Trophoblast cell (in vitro differentiated cells and primary cell): ENCODE measurements around the gene CBX4.

Source experiments
- DNase-seq, 2 donors: peaks; one replicate each; pipeline ENCODE4 v3.0.0-alpha.2; 2016
- H2AFZ ChIP-seq: 2 replicates; pipeline ENCODE4 v1.6.1; 2013; ENCODE audit warnings: low read length, moderate library complexity, mild to moderate bottlenecking; ENCODE audit not compliant: insufficient read depth, poor library complexity
- H2AK5ac ChIP-seq: 2 replicates; pipeline ENCODE4 v1.6.1; 2013; ENCODE audit warnings: mild to moderate bottlenecking, low read length
- H2BK120ac ChIP-seq: 2 replicates; pipeline ENCODE4 v1.6.1; 2013; ENCODE audit warnings: low read length, mild to moderate bottlenecking, moderate library complexity; ENCODE audit not compliant: insufficient read depth, poor library complexity
- H2BK12ac ChIP-seq: 2 replicates; pipeline ENCODE4 v1.6.1; 2013; ENCODE audit warnings: mild to moderate bottlenecking, low read length, moderate library complexity
- H2BK5ac ChIP-seq: 2 replicates; pipeline ENCODE4 v1.6.1; 2013; ENCODE audit warnings: low read length, low read depth, moderate library complexity, mild to moderate bottlenecking; ENCODE audit not compliant: poor library complexity
- H3K14ac ChIP-seq: 2 replicates; pipeline ENCODE4 v1.6.1; 2013; ENCODE audit warnings: mild to moderate bottlenecking, low read length
- H3K18ac ChIP-seq: 2 replicates; pipeline ENCODE4 v1.6.1; 2013; ENCODE audit warnings: mild to moderate bottlenecking, low read length
- H3K23ac ChIP-seq: 2 replicates; pipeline ENCODE4 v1.6.1; 2013; ENCODE audit warnings: low read length
- H3K27ac ChIP-seq: 2 replicates; pipeline ENCODE4 v1.5.1; 2013; ENCODE audit warnings: low read depth, mild to moderate bottlenecking, inconsistent platforms, low read length, moderate library complexity
- H3K27me3 ChIP-seq: 2 replicates; pipeline ENCODE4 v1.6.1; 2013; ENCODE audit warnings: inconsistent platforms, mild to moderate bottlenecking, low read length, moderate library complexity; ENCODE audit not compliant: insufficient read depth
- H3K36me3 ChIP-seq, 2 experiments: 1 replicate in 1 of 2; 2 replicates in 1 of 2; pipeline ENCODE4 v1.6.1; 2013; ENCODE audit warnings: low read length in 2 of 2, mild to moderate bottlenecking in 2 of 2, moderate library complexity in 1 of 2; ENCODE audit not compliant: insufficient read depth in 2 of 2, control insufficient read depth in 1 of 2
- H3K4ac ChIP-seq: 2 replicates; pipeline ENCODE4 v1.6.1; 2013; ENCODE audit warnings: low read depth, mild to moderate bottlenecking, low read length, moderate library complexity
- H3K4me1 ChIP-seq, 2 experiments: 1 replicate in 1 of 2; 2 replicates in 1 of 2; pipeline ENCODE4 v1.6.1; 2013; ENCODE audit warnings: low read length in 2 of 2, mild to moderate bottlenecking in 2 of 2, moderate library complexity in 1 of 2; ENCODE audit not compliant: insufficient read depth in 2 of 2, control insufficient read depth in 1 of 2
- H3K4me2 ChIP-seq: 2 replicates; pipeline ENCODE4 v1.6.1; 2013; ENCODE audit warnings: inconsistent platforms, mild to moderate bottlenecking, low read length, moderate library complexity
- H3K4me3 ChIP-seq: 2 replicates; pipeline ENCODE4 v1.5.1; 2013; ENCODE audit warnings: mild to moderate bottlenecking, low read depth, low read length, inconsistent platforms
- H3K79me1 ChIP-seq: one replicate; pipeline ENCODE4 v1.6.1; 2013; ENCODE audit warnings: low read length
- H3K79me2 ChIP-seq: 2 replicates; pipeline ENCODE4 v1.6.1; 2013; ENCODE audit warnings: low read length, mild to moderate bottlenecking; ENCODE audit not compliant: control insufficient read depth, insufficient read depth, poor library complexity
- H3K9ac ChIP-seq: 2 replicates; pipeline ENCODE4 v1.6.1; 2013; ENCODE audit warnings: mild to moderate bottlenecking, low read length
- H3K9me3 ChIP-seq: 2 replicates; pipeline ENCODE4 v1.6.1; 2013; ENCODE audit warnings: low read depth, mild to moderate bottlenecking, control low read depth, inconsistent platforms, low read length; ENCODE audit not compliant: insufficient read depth
- H4K12ac ChIP-seq: 2 replicates; pipeline ENCODE4 v1.6.1; 2013; ENCODE audit warnings: low read depth, mild to moderate bottlenecking, low read length, moderate library complexity
- H4K8ac ChIP-seq: 2 replicates; pipeline ENCODE4 v1.6.1; 2013; ENCODE audit warnings: low read depth, mild to moderate bottlenecking, low read length, moderate library complexity
- H4K91ac ChIP-seq: one replicate; pipeline ENCODE4 v1.6.1; 2013; ENCODE audit warnings: low read depth, mild to moderate bottlenecking, low read length, moderate library complexity
- WGBS: extraction: QIAGEN DNeasy Blood & Tissue Kit; methylation state at CpG from one replicate; pipeline ENCODE4 v1.1.7; 2013; ENCODE audit warnings: missing lambda C conversion rate; ENCODE audit not compliant: insufficient read length, insufficient coverage; ENCODE audit errors: extremely low coverage; 5-methylcytosine and 5-hydroxymethylcytosine counted together

Gene CBX4

DNA sequence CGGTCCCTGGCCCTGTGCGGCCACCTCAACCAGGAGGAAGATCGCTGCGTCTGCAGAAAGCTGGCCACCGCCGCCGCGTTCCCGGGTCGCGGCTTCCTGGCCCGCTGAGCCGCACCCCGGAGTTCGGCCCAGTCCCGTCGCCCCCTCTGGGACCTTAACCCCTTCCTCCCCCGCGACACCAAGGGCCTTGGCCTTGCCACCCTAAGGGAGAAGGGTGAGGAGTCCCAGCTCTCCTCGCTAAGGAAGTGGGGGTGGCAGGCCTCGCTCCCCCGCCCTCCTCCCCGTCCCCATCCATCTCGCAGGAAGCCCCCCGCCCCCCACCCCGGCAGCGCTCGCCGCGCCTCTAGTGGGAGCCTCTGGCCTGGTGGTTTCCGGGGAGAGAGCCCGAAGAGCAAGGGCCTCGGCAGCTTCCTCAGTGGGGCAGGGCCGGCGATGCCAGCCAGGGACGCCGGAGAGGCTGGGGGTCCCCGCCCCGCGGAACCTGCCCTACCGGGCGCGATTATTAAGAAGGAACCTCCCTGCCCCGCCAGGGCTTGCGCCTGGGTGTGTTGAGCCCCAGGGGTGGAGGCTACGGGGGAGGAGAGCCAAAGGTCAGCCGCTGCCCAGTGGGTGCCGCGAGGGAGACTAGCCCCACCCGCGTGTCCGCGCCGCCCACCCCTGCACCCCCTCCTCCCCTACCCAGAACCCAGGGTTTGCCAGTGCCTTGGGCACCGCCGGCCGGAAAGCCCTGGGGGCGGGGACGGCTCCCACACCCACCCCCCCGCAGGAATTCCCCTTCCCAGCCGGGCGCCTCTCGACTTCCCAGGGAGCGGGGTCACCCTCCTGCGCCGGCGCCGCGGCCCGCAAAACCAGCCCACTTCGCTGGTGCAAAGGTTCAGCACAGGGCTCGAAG, 6.8 kb downstream of the CBX4 start:
- H3K9me3 ChIP-seq, result peaks cover 9% of the 10 kb centered on the region
- no peak overlapping the region for H4K8ac ChIP-seq
- H3K27me3 ChIP-seq, result peaks cover 73% of the 10 kb centered on the region
- no peak overlapping the region for H2BK12ac ChIP-seq
- no peak overlapping the region for H3K14ac ChIP-seq
- no peak overlapping the region for H2AK5ac ChIP-seq
- no peak overlapping the region for H2BK5ac ChIP-seq
- H4K12ac ChIP-seq, result no peak overlapping the region
- H2BK120ac ChIP-seq, result no peak overlapping the region
- no peak overlapping the region for H3K4ac ChIP-seq
- DNase-seq, result no peak
- H3K23ac ChIP-seq, result no peak overlapping the region
- H3K27ac ChIP-seq, result no peak overlapping the region
- peaks cover 1 to 7% of the 10 kb centered on the region in 2 experiments for H3K36me3 ChIP-seq
- no peak overlapping the region for H3K4me3 ChIP-seq
- H3K4me1 ChIP-seq, result peaks cover 31% of the 10 kb centered on the region in 2 experiments
- WGBS, result no CpG with 5 or more reads among the region's 72 CpGs
- peak overlapping the region; percentile 51 for H3K18ac ChIP-seq
- no peaks in the 10 kb centered on the region for H3K79me1 ChIP-seq
- H3K79me2 ChIP-seq, result no peaks in the 10 kb centered on the region
- H4K91ac ChIP-seq, result no peak overlapping the region
- peak overlapping the region; percentile 62 for H3K4me2 ChIP-seq
- no peak overlapping the region for H2AFZ ChIP-seq
- no peak overlapping the region for H3K9ac ChIP-seq

DNA sequence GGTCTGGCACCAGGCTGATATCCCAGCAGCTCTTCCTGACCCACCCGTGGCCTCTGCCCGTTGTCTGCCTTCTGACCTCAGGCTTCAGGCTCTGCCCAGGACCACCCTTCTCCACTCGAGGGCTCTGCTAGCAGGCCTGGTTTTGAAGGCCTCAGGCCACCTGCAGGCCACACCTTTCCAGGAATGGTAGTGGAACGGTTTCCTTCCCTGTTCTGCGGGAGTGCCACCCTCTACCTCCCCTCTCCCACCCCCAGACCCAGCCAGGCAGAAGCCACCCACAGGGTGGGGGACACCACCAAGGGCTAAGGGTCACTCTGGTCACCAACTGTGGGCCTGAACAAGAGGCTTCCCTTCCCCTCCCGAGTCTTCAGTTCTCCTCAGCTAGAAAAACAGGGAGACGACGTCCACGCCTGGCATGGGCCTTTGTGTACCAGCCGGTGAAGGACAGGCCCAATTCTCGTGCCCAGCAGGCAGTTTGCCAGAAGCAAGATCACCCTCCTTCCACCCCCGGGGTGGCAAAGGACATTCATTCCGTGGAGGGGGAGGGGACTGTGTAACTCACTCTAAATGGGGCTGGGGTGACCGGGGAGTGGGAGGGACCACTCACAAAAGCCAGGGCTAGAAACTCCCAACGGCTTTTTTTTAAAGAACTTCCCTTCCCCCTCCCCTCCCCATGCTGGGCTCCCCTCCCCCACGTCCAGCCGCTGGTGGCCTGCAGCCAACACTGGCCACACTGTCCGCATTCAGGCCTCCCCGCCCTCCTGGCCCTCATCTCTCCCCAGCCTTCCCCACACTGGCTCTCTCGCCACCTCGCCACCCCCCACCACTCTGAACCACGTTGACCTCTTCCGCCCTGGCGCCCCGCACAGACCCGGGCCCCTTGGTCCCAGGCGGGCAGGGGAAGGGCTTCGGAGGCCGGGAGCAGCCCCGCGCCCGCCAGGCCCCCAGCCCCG, 7.7 kb downstream of the CBX4 start:
- Histone ChIP-seq H3K4me2 (peak overlapping the region; percentile 62), H3K79me2 (no peaks in the 10 kb centered on the region), H3K79me1 (no peaks in the 10 kb centered on the region), H2AK5ac (no peak overlapping the region), H3K23ac (no peak overlapping the region), H2AFZ (no peak overlapping the region), H3K4ac (no peak overlapping the region), H3K36me3 (peaks cover 1 to 7% of the 10 kb centered on the region in 2 experiments), H3K9me3 (peaks cover 13% of the 10 kb centered on the region), H2BK5ac (no peak overlapping the region), H3K18ac (no peak overlapping the region), H3K4me1 (peaks cover 21 to 23% of the 10 kb centered on the region in 2 experiments), H3K14ac (no peak overlapping the region), H2BK120ac (no peak overlapping the region), H3K9ac (no peak overlapping the region), H4K91ac (no peak overlapping the region), H4K12ac (no peak overlapping the region), H3K27ac (no peak overlapping the region), H3K4me3 (no peak overlapping the region), H3K27me3 (peaks cover 64% of the 10 kb centered on the region), H4K8ac (no peak overlapping the region), H2BK12ac (no peak overlapping the region)
- DNase-seq, result no peak
- no CpG with 5 or more reads among the region's 33 CpGs for WGBS

DNA sequence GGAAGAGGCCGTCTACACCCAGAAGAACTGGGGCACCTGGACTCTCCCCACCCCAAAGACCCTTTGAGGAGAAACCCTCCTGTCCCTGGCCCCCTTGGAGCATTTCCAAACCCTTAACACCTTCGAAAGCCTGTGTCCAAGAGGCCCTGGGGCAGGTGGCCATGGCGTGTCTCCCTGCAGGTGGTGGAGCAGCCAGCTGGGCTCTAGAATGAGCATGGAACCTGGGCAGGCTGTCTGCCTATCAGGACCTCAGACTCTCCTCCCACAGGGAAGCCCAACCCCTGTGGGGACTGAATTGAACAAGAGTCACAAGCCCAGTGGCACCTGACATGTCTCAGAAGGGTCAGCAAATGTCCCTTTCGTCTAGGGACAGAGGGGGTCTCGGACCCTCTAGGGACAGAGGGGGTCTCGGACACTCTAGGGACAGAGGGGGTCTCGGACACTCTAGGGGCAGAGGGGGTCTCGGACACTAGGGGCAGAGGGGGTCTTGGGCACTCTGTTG, 8.4 kb downstream of the CBX4 start:
- Histone ChIP-seq H3K27ac (no peak overlapping the region), H3K18ac (no peak overlapping the region), H3K36me3 (peaks cover 1 to 7% of the 10 kb centered on the region in 2 experiments), H3K4me3 (no peak overlapping the region), H2BK5ac (no peak overlapping the region), H3K4me1 (peaks cover 15 to 19% of the 10 kb centered on the region in 2 experiments), H4K91ac (no peak overlapping the region), H3K4me2 (no peak overlapping the region), H3K23ac (no peak overlapping the region), H3K27me3 (peaks cover 56% of the 10 kb centered on the region), H3K14ac (no peak overlapping the region), H3K79me2 (no peaks in the 10 kb centered on the region), H2AK5ac (no peak overlapping the region), H2BK12ac (no peak overlapping the region), H2AFZ (no peak overlapping the region), H3K79me1 (no peaks in the 10 kb centered on the region), H4K12ac (no peak overlapping the region), H4K8ac (no peak overlapping the region), H3K9ac (no peak overlapping the region), H3K4ac (no peak overlapping the region), H3K9me3 (peaks cover 10% of the 10 kb centered on the region), H2BK120ac (no peak overlapping the region)
- WGBS, result no CpG with 5 or more reads among the region's 8 CpGs
- no peak for DNase-seq

DNA sequence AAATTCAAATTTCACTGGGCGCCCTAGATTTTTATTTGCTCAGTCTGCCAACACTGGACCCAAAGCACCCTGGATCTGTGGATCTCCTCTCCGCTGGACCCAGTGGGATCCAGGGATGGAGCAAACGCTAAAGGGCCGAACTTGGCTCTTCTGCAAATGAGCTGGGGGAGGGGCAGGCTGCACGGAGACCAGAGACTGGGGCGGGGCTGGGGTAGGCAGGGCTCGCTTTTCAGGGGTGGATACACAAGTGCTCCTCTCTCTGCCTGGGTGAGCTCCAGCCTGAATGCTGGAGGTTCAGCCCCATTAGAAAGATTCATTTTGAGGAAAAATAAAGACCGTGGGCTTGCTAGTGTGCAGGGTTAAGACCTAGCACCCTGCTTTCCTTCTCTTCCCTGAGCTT, 8.9 kb downstream of the CBX4 start:
- no peak for DNase-seq
- Histone ChIP-seq H3K9ac (no peak overlapping the region), H3K4me3 (no peak overlapping the region), H3K36me3 (peaks cover 1 to 7% of the 10 kb centered on the region in 2 experiments), H3K9me3 (peaks cover 10% of the 10 kb centered on the region), H2BK12ac (no peak overlapping the region), H3K4ac (no peak overlapping the region), H3K79me2 (no peaks in the 10 kb centered on the region), H3K27ac (no peak overlapping the region), H2AK5ac (no peak overlapping the region), H4K91ac (no peak overlapping the region), H3K14ac (no peak overlapping the region), H2AFZ (no peak overlapping the region), H2BK120ac (no peak overlapping the region), H3K4me1 (peaks cover 14 to 17% of the 10 kb centered on the region in 2 experiments), H4K8ac (no peak overlapping the region), H3K4me2 (no peak overlapping the region), H3K18ac (no peak overlapping the region), H3K79me1 (no peaks in the 10 kb centered on the region), H3K27me3 (peaks cover 51% of the 10 kb centered on the region), H3K23ac (no peak overlapping the region), H4K12ac (no peak overlapping the region), H2BK5ac (no peak overlapping the region)
- WGBS, result no CpG with 5 or more reads among the region's 8 CpGs
